Lower leg skin (tissue), 3 donors: ENCODE results near the gene SUCLA2.

Experiments
- POLR2A ChIP-seq, 2 donors: fragments of 450-650 bp; IDR thresholded peaks; one replicate each; pipeline ENCODE4 v1.6.1; 2016 to 2017; ENCODE audit warnings: antibody characterized with exemption in 2 of 2, mild to moderate bottlenecking in 1 of 2, moderate library complexity in 1 of 2
- TF ChIP-seq, protein P1 (sequence below), 3 donors: fragments of 450-650 bp; IDR thresholded peaks; one replicate each; pipeline ENCODE4 v1.5.1; 2016; ENCODE audit warnings: antibody characterized with exemption in 3 of 3, mild to moderate bottlenecking in 3 of 3, moderate library complexity in 2 of 3

DNA sequence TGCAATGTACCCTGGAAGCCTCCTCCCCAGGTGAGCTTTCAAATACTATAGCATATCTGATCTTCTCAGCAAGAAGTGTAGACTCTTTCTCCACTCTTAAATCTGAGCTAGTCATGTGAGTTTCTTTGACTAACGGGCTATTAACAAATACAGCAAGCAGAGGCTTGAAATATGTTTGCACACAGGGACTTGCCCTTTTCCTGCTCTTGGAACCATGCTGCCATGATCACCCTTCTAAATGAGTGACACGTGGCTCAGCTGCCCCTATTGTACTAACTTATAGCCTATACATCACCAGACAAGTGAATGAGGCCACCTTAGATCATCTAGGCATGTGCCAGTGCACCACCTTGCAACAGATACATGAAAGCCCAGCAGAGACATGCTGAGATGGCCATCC is 13.3 kb upstream of the SUCLA2 start:
- TF ChIP-seq, protein P1, sequence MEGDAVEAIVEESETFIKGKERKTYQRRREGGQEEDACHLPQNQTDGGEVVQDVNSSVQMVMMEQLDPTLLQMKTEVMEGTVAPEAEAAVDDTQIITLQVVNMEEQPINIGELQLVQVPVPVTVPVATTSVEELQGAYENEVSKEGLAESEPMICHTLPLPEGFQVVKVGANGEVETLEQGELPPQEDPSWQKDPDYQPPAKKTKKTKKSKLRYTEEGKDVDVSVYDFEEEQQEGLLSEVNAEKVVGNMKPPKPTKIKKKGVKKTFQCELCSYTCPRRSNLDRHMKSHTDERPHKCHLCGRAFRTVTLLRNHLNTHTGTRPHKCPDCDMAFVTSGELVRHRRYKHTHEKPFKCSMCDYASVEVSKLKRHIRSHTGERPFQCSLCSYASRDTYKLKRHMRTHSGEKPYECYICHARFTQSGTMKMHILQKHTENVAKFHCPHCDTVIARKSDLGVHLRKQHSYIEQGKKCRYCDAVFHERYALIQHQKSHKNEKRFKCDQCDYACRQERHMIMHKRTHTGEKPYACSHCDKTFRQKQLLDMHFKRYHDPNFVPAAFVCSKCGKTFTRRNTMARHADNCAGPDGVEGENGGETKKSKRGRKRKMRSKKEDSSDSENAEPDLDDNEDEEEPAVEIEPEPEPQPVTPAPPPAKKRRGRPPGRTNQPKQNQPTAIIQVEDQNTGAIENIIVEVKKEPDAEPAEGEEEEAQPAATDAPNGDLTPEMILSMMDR (IDR thresholded peaks at IDR 0.05) = no peak
- TF ChIP-seq POLR2A (IDR thresholded peaks at IDR 0.05) = no peak
